ENCODE data around the gene CD59. TPM values are rescaled to one million over a fixed set of nuclear protein-coding genes. Genes with fewer than 3 reads are reported as not detected.

The CD59 gene
- total and polyA plus RNA-seq, 2 of the 4 experiments (the other 2 are of a cell fraction) = 765 to 1,140 TPM

- no peak for TF ChIP-seq BHLHE40 (IDR thresholded peaks at IDR 0.05; ENCODE audit: low read depth, low read length)
These were observed 67.1 kb downstream of the CD59 start (continued) for GRCh38 chr11:33668951-33669596.

- no TSS peak for BruUV-seq (replicated peaks)
- intact Hi-C loops (cut with micrococcal nuclease) = no loop called here
- Histone ChIP-seq H3K27me3 (ENCODE audit: control insufficient read depth, insufficient read depth, low read length) (no peaks in the 10 kb centered on the region), H4K91ac (ENCODE audit: insufficient read depth, low read depth, low read length) (no peak overlapping the region), H2BK5ac (ENCODE audit: low read depth, low read length, poor library complexity, severe bottlenecking) (no peak overlapping the region), H3K56ac (ENCODE audit: extremely low read depth, insufficient read depth, low read length) (no peak overlapping the region), H3K79me1 (ENCODE audit: low read depth in 1 of 2, low read length in 2 of 2) (peaks cover 0 to 6% of the 10 kb centered on the region in 2 experiments; a peak in 1 of 4 replicates), H3K4ac (ENCODE audit: low read depth, low read length) (no peak overlapping the region), H2AFZ (replicated peaks; ENCODE audit: low read length, poor library complexity) (no peak overlapping the region), H3K9me3 (ENCODE audit: control insufficient read depth, insufficient read depth, low read length) (no peaks in the 10 kb centered on the region), H4K20me1 (ENCODE audit: insufficient read depth, low read length) (no peaks in the 10 kb centered on the region; the same call in 1 of the 2 replicates), H3K27ac (ENCODE audit: insufficient read depth, low read length) (no peak overlapping the region), H2BK15ac (ENCODE audit: low read depth, low read length) (no peak overlapping the region), H3K4me2 (ENCODE audit: low read depth, low read length) (no peak overlapping the region), H4K5ac (ENCODE audit: low read depth, low read length) (no peak overlapping the region), H2BK20ac (ENCODE audit: low read depth, low read length) (no peak overlapping the region), H3K18ac (ENCODE audit: low read depth, low read length) (no peak overlapping the region), H3K9ac (ENCODE audit: low read depth, low read length) (no peak overlapping the region), H3K4me1 (ENCODE audit: control insufficient read depth, insufficient read depth, low read length) (peaks cover 9% of the 10 kb centered on the region), H2AK5ac (ENCODE audit: low read depth, low read length) (no peak overlapping the region), H2BK120ac (ENCODE audit: low read depth, low read length) (no peak overlapping the region), H3K4me3 (ENCODE audit: insufficient read depth, low read depth, low read length) (no peak overlapping the region), H3K36me3 (ENCODE audit: control insufficient read depth, insufficient read depth, low read length) (no peaks in the 10 kb centered on the region), H3K9me1 (ENCODE audit: insufficient read depth, low read length) (peaks cover 14% of the 10 kb centered on the region), H2AK9ac (replicated peaks; ENCODE audit: low read depth, low read length, poor library complexity) (no peak overlapping the region), H3K14ac (replicated peaks; ENCODE audit: low read depth, low read length) (no peak overlapping the region), H4K8ac (ENCODE audit: low read depth in 2 of 2, low read length in 2 of 2) (no peak overlapping the region), H3K23ac (ENCODE audit: low read depth, low read length) (no peak overlapping the region)
- in situ Hi-C loops (cut with MboI; ENCODE audit: low sequenced_read_pairs) = no loop called here
- POLR2A ChIA-PET (ENCODE audit: unreplicated experiment) = no interaction called here
- CTCF ChIA-PET = interaction anchor here (1.0 kb wide), 1 partner anchor 17 kb away, joined by 3 read pairs; no protein-coding TSS in a partner anchor
- dilution Hi-C loops (cut with HindIII; ENCODE audit: low sequenced_read_pairs, unreplicated experiment) = no loop called here
- DNase-seq (no peak), ATAC-seq (ENCODE audit: low read depth) (no peak)
- no peak for TF ChIP-seq MXI1 (IDR thresholded peaks at IDR 0.05; ENCODE audit: borderline replicate concordance, low read depth, low read length)
- TF ChIP-seq BHLHE40 (IDR thresholded peaks at IDR 0.05; ENCODE audit: low read depth, low read length) = no peak
- TF ChIP-seq RAD21 (IDR thresholded peaks at IDR 0.05; ENCODE audit: low read length) = no peak
- TF ChIP-seq MAZ (IDR thresholded peaks at IDR 0.05; ENCODE audit: borderline replicate concordance, low read depth, low read length) = no peak
- TF ChIP-seq USF2 (IDR thresholded peaks at IDR 0.05; ENCODE audit: low read depth, low read length) = no peak
- TF ChIP-seq CTCF (conservative IDR thresholded peaks at IDR 0.05; ENCODE audit: low read depth, low read length) = no peak
- no peak for TF ChIP-seq CEBPB (IDR thresholded peaks at IDR 0.05; ENCODE audit: low read depth, low read length)
- TF ChIP-seq RFX5 (IDR thresholded peaks at IDR 0.05; ENCODE audit: low read depth, low read length) = no peak
- TF ChIP-seq NFE2L2 (IDR thresholded peaks at IDR 0.05; ENCODE audit: low read depth, low read length) = no peak
- WGBS, 2 experiments (ENCODE audit: extremely low coverage in 2 of 2, insufficient read length in 1 of 2) = no CpG with 5 or more reads among the region's 6 CpGs
These were observed 67.8 kb downstream of the CD59 start for GRCh38 chr11:33668468-33668825.
